Stimulated activated CD4-positive, alpha-beta T cell treated with anti-CD3 and anti-CD28 coated beads, Interleukin-15, amount 100 ng/mL, for 1 hour (primary cell): Measurements from ENCODE around the gene CUL3.
"Not testable (repeated sequence)": the region's sequence is repeated elsewhere in the genome, so short reads cannot be mapped to it uniquely, and the experiment has no call there.

ENCODE experiments used
- DNase-seq, 2 donors: peaks; one replicate each; pipeline ENCODE4 v3.0.0-alpha.2; 2020; ENCODE audit warnings: low read depth in 1 of 2, low spot score in 1 of 2

Gene CUL3

GRCh38 chr2:224545884-224546644 is 39.1 kb downstream of the CUL3 start:
- DNase-seq, result no peak

DNA sequence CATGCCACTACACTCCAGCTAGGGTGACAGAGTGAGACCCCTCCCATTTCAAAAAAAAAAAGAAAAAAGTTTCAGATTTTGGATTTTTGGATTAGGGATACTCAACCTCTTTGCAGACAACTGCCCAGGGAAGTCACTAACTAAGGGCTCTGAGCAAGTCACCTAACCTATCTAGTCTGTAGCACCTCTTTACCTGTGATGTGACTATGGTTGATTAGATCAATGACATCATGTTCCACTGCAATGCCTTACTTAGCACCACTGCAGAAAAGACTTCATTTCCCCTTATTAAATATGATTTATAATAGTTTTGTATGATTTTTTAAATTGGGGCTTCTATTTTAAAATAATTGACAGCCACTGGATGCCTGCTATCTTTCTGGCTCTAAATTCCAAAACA is 41.2 kb downstream of the CUL3 start:
- DNase-seq, result no peak

DNA sequence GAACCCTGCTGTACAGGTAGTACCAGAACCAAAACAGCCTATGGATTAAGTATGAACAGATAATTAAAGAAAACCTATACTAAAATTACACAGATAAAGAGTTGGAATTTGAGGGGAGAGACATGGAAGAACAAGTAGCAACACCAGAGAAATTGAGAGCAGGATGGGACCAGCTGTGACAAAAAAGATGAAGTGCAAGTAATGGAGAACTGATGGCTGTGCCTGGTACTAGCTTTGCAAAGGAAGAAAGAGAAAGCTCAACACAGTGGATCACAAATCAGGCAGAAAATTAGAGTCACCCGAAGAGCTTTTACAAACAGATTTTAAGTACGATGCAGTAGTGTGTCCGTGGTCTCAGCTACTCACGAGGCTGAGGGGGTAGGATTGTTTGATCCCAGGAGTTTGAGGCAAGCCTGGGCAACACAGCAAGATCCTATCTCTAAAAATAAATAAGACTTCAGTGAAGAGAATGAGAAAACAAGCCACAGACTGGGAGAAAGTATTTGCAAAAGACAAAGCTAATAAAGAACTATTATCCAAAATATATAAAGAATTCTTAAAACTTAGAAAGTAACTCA is 46.5 kb downstream of the CUL3 start:
- no peak for DNase-seq

DNA sequence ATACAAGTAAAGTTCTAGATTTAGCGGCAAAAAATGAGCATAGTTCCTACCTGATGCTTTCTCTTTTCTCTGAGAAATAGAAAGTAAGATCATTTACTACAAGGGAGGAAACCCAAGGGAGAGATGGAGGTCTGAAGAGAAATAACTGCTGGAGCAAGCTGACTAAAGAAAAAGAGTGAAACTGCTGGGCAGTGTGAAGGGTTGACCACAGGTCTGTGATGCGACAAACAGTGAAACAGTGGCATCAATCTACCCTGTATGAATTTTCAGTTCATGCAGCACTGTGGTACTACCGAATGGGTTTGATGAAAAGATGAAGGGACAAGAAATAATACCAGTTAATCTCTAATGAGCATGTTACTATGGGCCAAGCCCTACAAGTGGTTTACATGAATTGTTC is 52.2 kb downstream of the CUL3 start:
- no peak for DNase-seq

GRCh38 chr2:224532441-224532840 is 52.7 kb downstream of the CUL3 start:
- no peak for DNase-seq

- no peak for DNase-seq
These were observed 57.0 kb downstream of the CUL3 start for GRCh38 chr2:224528171-224528570.

DNA sequence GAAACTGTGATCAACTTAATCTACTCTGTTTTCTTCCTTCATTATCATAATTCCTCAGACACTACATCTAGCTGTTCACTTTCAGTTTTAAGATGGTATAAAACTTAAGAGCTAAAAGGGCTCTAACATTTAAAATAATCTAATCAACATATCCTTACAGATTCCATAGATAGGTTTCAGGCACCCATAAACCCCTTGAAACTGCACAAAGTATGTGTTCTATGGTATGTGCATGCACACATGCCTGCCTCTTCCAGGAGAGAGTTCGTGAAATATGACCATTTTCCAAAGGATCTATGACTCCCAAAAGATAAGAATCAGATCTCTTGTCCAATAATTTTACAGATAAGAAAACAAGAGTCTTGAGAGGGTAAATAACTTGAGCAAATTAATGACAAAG is 59.4 kb downstream of the CUL3 start:
- no peak for DNase-seq

DNA sequence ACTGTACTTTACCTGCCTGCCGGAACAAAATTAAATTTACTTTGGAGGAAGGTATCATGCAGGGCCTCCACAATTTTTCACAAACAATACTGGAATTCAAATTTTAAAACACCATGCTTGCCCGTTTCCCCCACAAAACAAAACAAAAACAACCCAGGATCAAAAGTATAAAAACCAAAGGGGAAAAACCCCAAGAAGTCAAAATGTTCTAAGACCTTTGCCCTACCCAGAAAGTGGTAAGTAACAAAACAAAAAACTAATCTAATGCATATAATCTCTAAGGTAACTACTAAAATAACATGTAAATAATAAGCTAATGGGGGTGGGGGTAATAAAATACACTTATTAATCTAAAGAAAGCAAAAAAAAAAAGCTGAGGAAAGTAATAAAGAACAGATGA is 60.5 kb downstream of the CUL3 start:
- DNase-seq, result no peak

DNA sequence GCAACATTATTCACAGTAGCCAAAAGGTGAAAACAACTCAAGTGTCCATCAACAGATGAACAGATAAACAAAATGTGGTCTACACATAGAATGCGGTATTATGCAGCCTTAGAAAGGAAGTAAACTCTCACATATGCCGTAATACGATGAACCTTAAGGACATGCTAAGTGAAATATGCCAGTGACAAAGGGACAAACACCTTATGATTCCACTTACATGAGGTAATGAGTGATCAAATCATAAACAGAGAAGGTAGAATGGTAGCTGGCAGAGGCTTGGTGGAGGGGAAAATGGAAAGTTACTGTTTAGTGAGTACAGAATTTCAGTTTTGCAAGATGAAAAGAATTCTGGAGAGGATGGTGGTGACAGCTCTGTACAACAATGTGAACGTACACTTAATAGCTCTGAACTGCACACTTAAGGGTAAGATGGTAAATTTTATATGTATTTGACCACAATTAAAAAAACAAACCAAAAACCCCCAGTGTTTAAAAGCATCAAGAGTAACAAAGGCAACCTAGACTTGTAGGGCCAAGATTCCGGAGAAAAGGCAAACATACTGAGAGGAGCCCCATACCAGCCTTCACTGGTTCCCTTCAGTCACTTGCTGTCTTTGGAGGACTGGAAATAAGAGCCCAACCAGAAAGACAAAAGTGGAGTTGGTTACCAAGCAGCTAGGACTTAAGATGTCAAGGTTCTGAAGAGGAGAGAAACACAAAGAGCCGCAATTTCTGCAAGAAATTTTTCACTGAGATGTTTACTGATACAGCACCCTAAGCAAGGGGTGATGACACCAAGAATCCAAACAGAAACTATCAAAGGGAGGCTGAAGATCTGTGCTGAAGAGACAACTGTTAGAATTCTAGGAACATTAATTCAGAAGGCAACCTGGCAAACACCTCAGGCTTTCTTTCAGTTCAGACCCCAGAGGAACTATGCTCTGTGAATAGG is 61.3 kb downstream of the CUL3 start:
- DNase-seq, result no peak

GRCh38 chr2:224522483-224522882 is 62.7 kb downstream of the CUL3 start:
- DNase-seq, result not testable (repeated sequence)

- DNase-seq, result no peak
These were observed 65.1 kb downstream of the CUL3 start for GRCh38 chr2:224520064-224520463.

- no peak for DNase-seq
These were observed 66.2 kb downstream of the CUL3 start for GRCh38 chr2:224518806-224519580.

DNA sequence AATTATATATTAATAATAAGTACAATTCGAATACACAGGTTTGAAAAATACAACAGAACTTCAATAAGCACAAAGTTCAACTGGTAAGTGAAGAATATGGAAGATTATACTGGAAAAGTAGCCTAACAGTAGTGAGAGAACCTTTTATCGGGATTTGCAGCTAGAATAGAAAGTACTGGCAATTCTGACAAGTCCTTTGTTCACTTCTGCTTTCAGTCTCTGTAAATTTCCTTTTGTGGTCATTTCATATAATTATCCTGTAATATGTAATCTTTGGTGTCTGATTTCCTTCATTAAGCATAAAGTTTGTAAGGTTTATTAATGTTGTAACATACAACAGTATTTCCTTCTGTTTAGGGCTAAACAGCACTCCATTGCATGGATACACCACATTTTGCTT is 67.2 kb downstream of the CUL3 start:
- DNase-seq, result no peak

DNA sequence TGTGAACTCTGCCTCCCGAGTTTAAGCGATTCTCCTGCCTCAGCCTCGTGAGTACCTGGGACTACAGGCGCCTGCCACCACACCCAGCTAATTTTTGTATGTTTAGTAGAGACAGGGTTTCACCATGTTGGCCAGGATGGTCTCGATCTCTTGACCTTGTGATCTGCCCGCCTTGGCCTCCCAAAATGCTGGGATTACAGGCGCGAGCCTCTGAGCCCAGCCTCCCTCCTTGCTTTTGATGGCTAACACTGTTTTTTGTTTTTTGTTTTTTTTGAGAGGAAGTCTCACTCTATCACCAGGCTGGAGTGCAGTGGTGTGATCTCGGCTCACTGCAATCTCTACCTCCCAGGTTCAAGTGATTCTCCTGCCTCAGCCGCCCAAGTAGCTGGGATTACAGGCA is 68.8 kb downstream of the CUL3 start:
- not testable (repeated sequence) for DNase-seq

- no peak for DNase-seq
These were observed 71.2 kb downstream of the CUL3 start for GRCh38 chr2:224513991-224514390.

- no peak for DNase-seq
These were observed 77.4 kb downstream of the CUL3 start for GRCh38 chr2:224507789-224508188.

DNA sequence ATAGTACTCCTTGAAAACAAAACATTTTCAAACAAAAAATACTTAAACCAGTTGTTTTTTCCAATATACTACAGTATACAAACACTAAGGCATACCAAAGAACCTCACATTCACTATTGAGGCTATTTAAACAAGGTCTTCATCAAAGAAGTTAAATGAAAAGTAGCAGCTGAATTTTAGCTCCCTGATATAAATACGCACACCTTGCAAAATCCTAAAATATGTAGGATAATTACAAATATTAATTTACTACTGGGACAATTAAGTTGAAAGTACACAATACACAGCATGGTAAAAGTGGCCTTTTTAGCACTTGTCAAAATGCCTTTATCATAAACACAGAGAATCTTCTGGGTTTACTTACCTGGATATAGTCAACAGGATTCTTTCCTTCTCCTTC is 78.7 kb downstream of the CUL3 start:
- no peak for DNase-seq

GRCh38 chr2:224498991-224499390 is 86.2 kb downstream of the CUL3 start:
- no peak for DNase-seq

DNA sequence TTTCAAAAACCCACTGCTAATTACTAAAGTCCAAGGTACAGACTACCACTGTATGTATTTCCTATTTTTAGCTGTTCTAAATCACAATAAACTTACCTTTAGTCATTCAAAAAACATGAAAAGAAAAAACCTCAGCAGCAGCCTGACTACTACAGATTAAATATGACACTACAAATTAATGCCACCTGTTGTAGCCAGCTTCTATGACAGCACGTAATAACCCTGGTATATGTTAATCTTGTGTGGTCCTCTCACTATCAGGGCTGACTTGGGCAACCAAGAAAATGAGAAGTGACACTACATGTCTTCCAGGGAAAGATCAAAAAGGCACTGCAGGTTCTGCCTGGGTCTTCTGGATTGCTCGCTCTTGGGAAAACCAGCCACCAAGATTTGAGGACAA is 92.6 kb downstream of the CUL3 start:
- no peak for DNase-seq

DNA sequence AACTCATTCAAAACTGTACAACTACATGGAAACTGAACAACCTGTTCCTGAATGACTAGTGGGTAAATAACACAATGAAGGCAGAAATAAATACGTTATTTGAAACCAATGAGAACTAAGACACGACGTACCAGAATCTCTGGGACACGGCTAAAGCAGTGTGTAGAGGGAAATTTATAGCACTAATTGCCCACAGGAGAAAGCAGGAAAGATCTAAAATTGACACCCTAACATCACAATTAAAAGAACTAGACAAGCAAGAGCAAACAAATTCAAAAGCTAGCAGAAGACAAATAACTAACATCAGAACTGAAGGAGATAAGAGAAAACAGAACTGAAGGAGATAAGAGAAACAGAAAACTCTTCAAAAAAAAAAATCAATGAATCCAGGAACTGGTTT is 97.2 kb downstream of the CUL3 start:
- not testable (repeated sequence) for DNase-seq
